ENCODE results near the gene SH3RF3.
"Not testable (repeated sequence)": the region's sequence is repeated elsewhere in the genome, so short reads cannot be mapped to it uniquely, and the experiment has no call there.

The SH3RF3 gene

DNA sequence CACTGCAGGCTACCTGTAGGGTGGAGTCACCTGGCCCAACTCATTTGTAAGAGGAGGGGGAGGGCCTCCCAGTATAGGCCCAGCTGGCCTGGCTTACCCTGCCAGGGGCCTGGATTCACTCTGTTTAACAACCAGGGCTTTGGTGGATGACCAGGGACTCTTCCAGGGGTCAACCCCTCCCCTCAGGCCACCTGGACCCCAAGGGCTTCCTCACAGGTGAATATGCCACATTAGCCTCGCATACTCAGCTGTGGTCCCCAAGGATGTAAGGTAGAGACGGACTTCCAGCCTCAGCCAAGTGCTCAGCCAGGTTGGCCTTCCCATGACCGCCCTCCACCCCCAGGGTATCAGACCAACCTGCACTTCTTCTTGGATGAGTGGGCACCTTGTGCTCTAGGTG is 8.8 kb upstream of the SH3RF3 start:
- Histone ChIP-seq H3K4me2 (ENCODE audit: low read length) (no peak overlapping the region), H3K36me3 (ENCODE audit: control insufficient read depth, insufficient read depth, low read length) (no peaks in the 10 kb centered on the region), H3K23ac (ENCODE audit: low read length) (no peak overlapping the region), H2BK120ac (ENCODE audit: low read depth, low read length) (no peak overlapping the region), H3K27ac (ENCODE audit: low read depth, low read length) (no peak overlapping the region), H2BK15ac (replicated peaks; ENCODE audit: low read depth) (no peak overlapping the region), H3K56ac (ENCODE audit: low read length) (no peak overlapping the region), H3K79me2 (ENCODE audit: control insufficient read depth, insufficient read depth, low read length) (no peaks in the 10 kb centered on the region), H3K9ac (ENCODE audit: low read length) (no peak overlapping the region), H4K8ac (ENCODE audit: low read depth, low read length) (no peak overlapping the region), H3K4me3 (ENCODE audit: low read length) (no peak overlapping the region), H4K5ac (ENCODE audit: low read length) (no peak overlapping the region), H3K27me3 (ENCODE audit: insufficient read depth, low read length, poor library complexity) (no peaks in the 10 kb centered on the region), H3K4me1 (ENCODE audit: control insufficient read depth, low read depth, low read length) (no peaks in the 10 kb centered on the region), H2AK5ac (ENCODE audit: low read length) (no peak overlapping the region), H3K79me1 (ENCODE audit: low read length) (no peaks in the 10 kb centered on the region), H3K18ac (ENCODE audit: low read length) (no peak overlapping the region), H2BK5ac (ENCODE audit: low read length) (no peak overlapping the region), H3K4ac (ENCODE audit: low read depth, low read length) (no peak overlapping the region)
- no CpG with 5 or more reads among the region's 3 CpGs for WGBS (ENCODE audit: extremely low coverage, insufficient coverage, low lambda C conversion rate)
- no peak for DNase-seq

DNA sequence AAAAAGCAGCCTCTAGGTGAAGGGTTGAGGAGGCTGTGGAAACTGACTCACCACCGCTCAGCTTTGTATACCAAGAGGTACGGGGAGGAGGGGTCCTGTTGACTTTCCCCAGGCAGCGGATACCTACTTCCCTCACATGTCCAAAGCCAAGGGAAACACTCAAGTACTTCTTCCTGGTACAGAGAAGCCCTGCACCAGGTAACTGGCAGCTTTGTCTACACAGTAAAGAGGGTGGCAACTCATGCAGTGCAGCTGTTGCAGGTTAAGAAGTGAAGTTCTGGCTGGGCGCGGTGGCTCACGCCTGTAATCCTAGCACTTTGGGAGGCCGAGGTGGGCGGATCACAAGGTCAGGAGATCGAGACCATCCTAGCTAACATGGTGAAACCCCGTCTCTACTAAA is 8.3 kb upstream of the SH3RF3 start:
- not testable (repeated sequence) for H3K18ac ChIP-seq (ENCODE audit: low read length); H2BK15ac ChIP-seq (replicated peaks; ENCODE audit: low read depth); H2BK120ac ChIP-seq (ENCODE audit: low read depth, low read length); H4K8ac ChIP-seq (ENCODE audit: low read depth, low read length); H3K4me1 ChIP-seq (ENCODE audit: control insufficient read depth, low read depth, low read length); H3K9ac ChIP-seq (ENCODE audit: low read length); H3K27ac ChIP-seq (ENCODE audit: low read depth, low read length); H4K5ac ChIP-seq (ENCODE audit: low read length); DNase-seq; H3K27me3 ChIP-seq (ENCODE audit: insufficient read depth, low read length, poor library complexity); H2AK5ac ChIP-seq (ENCODE audit: low read length); H3K79me2 ChIP-seq (ENCODE audit: control insufficient read depth, insufficient read depth, low read length); H3K4ac ChIP-seq (ENCODE audit: low read depth, low read length); H3K4me2 ChIP-seq (ENCODE audit: low read length); H3K79me1 ChIP-seq (ENCODE audit: low read length); H3K4me3 ChIP-seq (ENCODE audit: low read length); H2BK5ac ChIP-seq (ENCODE audit: low read length); H3K36me3 ChIP-seq (ENCODE audit: control insufficient read depth, insufficient read depth, low read length); H3K56ac ChIP-seq (ENCODE audit: low read length); H3K23ac ChIP-seq (ENCODE audit: low read length)
- WGBS (ENCODE audit: extremely low coverage, insufficient coverage, low lambda C conversion rate) = no CpG with 5 or more reads among the region's 10 CpGs

DNA sequence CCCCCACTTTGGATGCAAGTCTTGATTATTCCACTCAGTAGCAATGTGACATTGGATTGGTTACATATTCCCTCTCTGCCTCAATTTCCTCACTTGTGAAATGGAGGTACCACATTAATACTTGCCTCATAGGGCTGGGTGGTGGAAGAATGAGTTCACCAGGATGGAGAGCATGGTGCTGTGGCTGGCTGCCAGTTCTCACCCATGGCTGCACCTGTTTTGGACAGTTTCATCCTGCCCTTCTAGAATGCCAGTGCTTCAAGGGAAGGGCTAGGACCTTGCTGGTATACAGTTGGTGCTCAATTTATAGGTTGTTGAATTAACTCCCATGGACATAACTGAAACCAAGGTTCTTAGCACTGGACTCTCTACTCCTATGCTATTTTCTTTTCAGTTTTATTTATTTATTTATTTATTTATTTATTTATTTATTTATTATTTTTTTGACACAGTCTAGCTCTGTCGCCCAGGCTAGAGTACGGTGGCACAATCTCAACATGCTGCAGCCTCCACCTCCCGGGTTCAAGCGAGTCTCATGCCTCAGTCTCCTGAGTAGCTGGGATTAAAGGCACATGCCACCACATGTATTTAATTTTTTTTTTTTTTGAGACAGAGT is 5.3 kb upstream of the SH3RF3 start:
- Histone ChIP-seq H3K27me3 (ENCODE audit: insufficient read depth, low read length, poor library complexity) (no peaks in the 10 kb centered on the region), H2AK5ac (ENCODE audit: low read length) (no peak overlapping the region), H3K18ac (ENCODE audit: low read length) (no peak overlapping the region), H3K4me3 (ENCODE audit: low read length) (no peak overlapping the region), H4K5ac (ENCODE audit: low read length) (no peak overlapping the region), H2BK5ac (ENCODE audit: low read length) (no peak overlapping the region), H3K79me1 (ENCODE audit: low read length) (no peaks in the 10 kb centered on the region), H3K36me3 (ENCODE audit: control insufficient read depth, insufficient read depth, low read length) (no peaks in the 10 kb centered on the region), H3K79me2 (ENCODE audit: control insufficient read depth, insufficient read depth, low read length) (no peaks in the 10 kb centered on the region), H3K27ac (ENCODE audit: low read depth, low read length) (no peak overlapping the region), H2BK120ac (ENCODE audit: low read depth, low read length) (no peak overlapping the region), H3K4me1 (ENCODE audit: control insufficient read depth, low read depth, low read length) (no peaks in the 10 kb centered on the region), H3K23ac (ENCODE audit: low read length) (no peak overlapping the region), H2BK15ac (replicated peaks; ENCODE audit: low read depth) (no peak overlapping the region), H4K8ac (ENCODE audit: low read depth, low read length) (no peak overlapping the region), H3K4me2 (ENCODE audit: low read length) (no peak overlapping the region), H3K4ac (ENCODE audit: low read depth, low read length) (no peak overlapping the region), H3K56ac (ENCODE audit: low read length) (no peak overlapping the region), H3K9ac (ENCODE audit: low read length) (no peak overlapping the region)
- no CpG with 5 or more reads among the region's 4 CpGs for WGBS (ENCODE audit: extremely low coverage, insufficient coverage, low lambda C conversion rate)
- no peak for DNase-seq

DNA sequence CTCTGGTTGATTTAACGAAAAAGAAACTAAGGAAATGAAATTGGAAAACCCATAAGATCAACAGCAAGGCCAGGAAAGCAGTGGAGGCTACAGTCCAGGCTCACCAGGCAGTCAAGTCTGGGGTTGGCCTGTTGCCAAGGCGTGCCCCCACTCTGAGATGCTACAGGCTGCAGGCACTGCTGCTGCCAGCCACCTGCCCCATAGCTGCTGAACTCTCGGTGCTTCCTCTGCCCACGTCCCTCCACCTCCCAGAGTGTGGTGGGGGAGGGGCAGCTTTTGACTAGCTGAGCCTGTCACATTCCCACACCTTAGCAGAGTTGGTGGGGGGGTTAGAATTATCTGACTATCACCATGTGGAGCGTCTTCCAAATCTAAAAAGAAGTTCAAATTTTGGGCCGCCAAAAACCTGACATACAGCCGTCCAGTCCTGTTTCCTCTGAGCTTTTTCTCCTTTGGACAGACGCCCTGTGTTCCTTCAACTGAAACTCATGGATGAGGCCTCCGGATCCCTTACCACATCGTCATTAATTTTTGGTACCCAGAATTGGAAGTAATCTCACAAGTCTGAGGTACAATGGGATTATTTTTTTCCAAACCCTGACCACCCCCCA is 3.9 kb upstream of the SH3RF3 start:
- Histone ChIP-seq H3K18ac (ENCODE audit: low read length) (no peak overlapping the region), H3K4me2 (ENCODE audit: low read length) (no peak overlapping the region), H4K5ac (ENCODE audit: low read length) (no peak overlapping the region), H3K27me3 (ENCODE audit: insufficient read depth, low read length, poor library complexity) (peaks cover 11% of the 10 kb centered on the region), H3K27ac (ENCODE audit: low read depth, low read length) (no peak overlapping the region), H3K4me3 (ENCODE audit: low read length) (no peak overlapping the region), H3K36me3 (ENCODE audit: control insufficient read depth, insufficient read depth, low read length) (no peaks in the 10 kb centered on the region), H3K4ac (ENCODE audit: low read depth, low read length) (no peak overlapping the region), H3K79me1 (ENCODE audit: low read length) (no peaks in the 10 kb centered on the region), H3K9ac (ENCODE audit: low read length) (no peak overlapping the region), H2AK5ac (ENCODE audit: low read length) (no peak overlapping the region), H4K8ac (ENCODE audit: low read depth, low read length) (no peak overlapping the region), H2BK15ac (replicated peaks; ENCODE audit: low read depth) (no peak overlapping the region), H3K56ac (ENCODE audit: low read length) (no peak overlapping the region), H2BK120ac (ENCODE audit: low read depth, low read length) (no peak overlapping the region), H3K23ac (ENCODE audit: low read length) (no peak overlapping the region), H2BK5ac (ENCODE audit: low read length) (no peak overlapping the region), H3K79me2 (ENCODE audit: control insufficient read depth, insufficient read depth, low read length) (no peaks in the 10 kb centered on the region), H3K4me1 (ENCODE audit: control insufficient read depth, low read depth, low read length) (no peaks in the 10 kb centered on the region)
- whole genome bisulfite sequencing (ENCODE audit: extremely low coverage, insufficient coverage, low lambda C conversion rate) = no CpG with 5 or more reads among the region's 10 CpGs
- DNase-seq = peak; percentile 34

DNA sequence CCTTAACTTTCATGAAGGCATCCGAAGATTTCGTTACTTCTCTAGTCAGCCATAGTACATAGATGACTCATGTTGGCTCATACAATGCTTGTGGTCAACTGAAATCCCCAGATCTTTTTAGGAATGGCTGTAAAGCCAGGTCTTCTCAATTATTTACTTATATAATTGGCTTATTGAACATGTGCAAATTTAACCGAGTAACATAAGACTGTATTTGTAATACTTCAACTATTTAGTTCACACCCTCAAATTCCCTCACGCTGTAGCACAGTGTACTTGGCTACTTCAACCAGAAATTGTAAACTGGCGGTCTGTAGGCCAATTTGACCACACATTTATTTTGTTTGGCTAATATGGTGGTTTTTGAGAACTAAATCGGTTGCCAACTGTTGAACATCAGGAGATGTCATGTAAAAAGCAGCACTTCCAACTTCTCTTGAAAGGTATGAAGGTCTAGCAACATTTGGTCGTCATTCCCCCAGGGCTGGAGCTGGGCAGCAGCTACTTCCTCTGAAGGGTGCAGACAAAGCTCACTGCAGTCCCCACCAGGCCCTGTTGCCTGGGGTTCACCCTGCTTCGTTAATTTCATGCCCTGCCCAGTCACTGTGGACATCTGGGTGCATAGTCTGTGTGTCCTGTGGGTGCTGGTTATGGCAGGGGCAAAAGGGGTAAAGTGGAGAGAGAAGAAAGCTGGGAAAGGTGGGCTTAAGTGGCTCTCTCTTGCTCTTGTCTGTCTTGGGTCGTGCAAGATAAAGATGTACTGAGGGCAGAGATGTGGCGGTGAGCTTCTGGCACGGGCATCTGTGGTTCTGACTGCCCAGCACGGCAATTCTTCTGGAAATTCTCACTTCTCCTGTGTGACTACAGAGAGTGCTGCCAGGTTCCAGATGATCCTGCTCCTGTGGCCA is 3.2 kb upstream of the SH3RF3 start:
- Histone ChIP-seq H2AK5ac (ENCODE audit: low read length) (no peak overlapping the region), H3K36me3 (ENCODE audit: control insufficient read depth, insufficient read depth, low read length) (no peaks in the 10 kb centered on the region), H3K27me3 (ENCODE audit: insufficient read depth, low read length, poor library complexity) (peaks cover 11% of the 10 kb centered on the region), H3K79me1 (ENCODE audit: low read length) (no peaks in the 10 kb centered on the region), H4K8ac (ENCODE audit: low read depth, low read length) (no peak overlapping the region), H3K4me1 (ENCODE audit: control insufficient read depth, low read depth, low read length) (no peaks in the 10 kb centered on the region), H2BK15ac (replicated peaks; ENCODE audit: low read depth) (no peak overlapping the region), H3K4ac (ENCODE audit: low read depth, low read length) (no peak overlapping the region), H3K4me2 (ENCODE audit: low read length) (no peak overlapping the region), H3K79me2 (ENCODE audit: control insufficient read depth, insufficient read depth, low read length) (no peaks in the 10 kb centered on the region), H3K23ac (ENCODE audit: low read length) (no peak overlapping the region), H4K5ac (ENCODE audit: low read length) (no peak overlapping the region), H3K27ac (ENCODE audit: low read depth, low read length) (no peak overlapping the region), H3K4me3 (ENCODE audit: low read length) (no peak overlapping the region), H2BK5ac (ENCODE audit: low read length) (no peak overlapping the region), H3K9ac (ENCODE audit: low read length) (no peak overlapping the region), H3K56ac (ENCODE audit: low read length) (no peak overlapping the region), H2BK120ac (ENCODE audit: low read depth, low read length) (no peak overlapping the region), H3K18ac (ENCODE audit: low read length) (no peak overlapping the region)
- DNase-seq = peak; percentile 50
- WGBS (ENCODE audit: extremely low coverage, insufficient coverage, low lambda C conversion rate) = no CpG with 5 or more reads among the region's 12 CpGs

Data from mesendoderm (in vitro differentiated cells).